Panc1 (cell line): Measurements from ENCODE around the gene SEMA4D.

ENCODE experiments used
- TF ChIP-seq, protein P1 (sequence below): fragments of 450-650 bp; IDR thresholded peaks from 2 replicates; pipeline ENCODE4 v1.5.1; 2017; ENCODE audit warnings: mild to moderate bottlenecking
- TF ChIP-seq, protein P2 (sequence below), 2 experiments: IDR thresholded peaks; 2 replicates each; pipeline ENCODE4 v1.6.1; 2011 to 2012; ENCODE audit warnings: low read depth in 2 of 2, control low read depth in 1 of 2, low read length in 1 of 2, mild to moderate bottlenecking in 1 of 2, moderate library complexity in 1 of 2; ENCODE audit not compliant: insufficient read depth in 1 of 2

DNA sequence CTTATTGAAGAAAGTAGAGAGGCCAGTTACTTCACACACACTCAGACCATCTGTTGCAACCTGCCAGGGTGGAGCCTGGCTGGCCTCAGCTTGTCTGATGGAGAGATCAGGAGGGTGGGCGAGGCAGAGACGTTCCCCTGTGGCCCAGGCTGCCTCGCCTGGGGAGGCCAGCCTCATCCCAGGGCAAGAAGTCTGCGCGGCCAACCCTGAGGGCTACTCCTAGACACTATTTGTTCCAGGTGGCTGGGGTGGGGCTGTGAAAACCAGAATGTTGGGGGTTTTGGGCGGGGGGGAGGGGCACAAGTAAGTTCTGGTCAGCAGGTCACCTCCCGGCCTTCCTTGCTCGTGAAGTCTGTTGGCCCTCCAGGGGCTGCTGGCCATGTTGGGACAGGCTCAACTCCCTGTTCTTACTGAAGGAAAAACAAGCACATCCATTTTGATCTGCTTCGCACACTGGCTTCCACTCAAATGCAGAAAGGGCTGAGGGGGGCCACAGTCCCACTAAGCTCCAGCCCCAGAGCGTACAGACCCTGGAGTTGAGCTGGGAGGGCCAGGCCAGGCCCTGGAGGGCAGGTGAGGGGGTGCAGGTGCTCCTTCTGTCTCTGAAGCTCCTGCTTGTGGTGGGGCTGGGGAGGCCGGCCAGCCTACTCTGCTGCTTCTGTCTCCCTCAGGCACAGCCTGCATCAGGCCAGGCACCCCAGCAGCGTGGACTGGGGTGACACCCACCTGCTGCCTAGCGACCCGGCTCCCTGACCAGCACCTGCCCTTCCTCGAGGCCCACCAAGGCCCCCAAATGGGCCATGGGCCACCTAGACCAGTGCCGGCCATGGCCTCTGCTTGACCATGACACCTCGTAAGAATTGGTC is 133.0 kb downstream of the SEMA4D start:
- TF ChIP-seq, protein P1, sequence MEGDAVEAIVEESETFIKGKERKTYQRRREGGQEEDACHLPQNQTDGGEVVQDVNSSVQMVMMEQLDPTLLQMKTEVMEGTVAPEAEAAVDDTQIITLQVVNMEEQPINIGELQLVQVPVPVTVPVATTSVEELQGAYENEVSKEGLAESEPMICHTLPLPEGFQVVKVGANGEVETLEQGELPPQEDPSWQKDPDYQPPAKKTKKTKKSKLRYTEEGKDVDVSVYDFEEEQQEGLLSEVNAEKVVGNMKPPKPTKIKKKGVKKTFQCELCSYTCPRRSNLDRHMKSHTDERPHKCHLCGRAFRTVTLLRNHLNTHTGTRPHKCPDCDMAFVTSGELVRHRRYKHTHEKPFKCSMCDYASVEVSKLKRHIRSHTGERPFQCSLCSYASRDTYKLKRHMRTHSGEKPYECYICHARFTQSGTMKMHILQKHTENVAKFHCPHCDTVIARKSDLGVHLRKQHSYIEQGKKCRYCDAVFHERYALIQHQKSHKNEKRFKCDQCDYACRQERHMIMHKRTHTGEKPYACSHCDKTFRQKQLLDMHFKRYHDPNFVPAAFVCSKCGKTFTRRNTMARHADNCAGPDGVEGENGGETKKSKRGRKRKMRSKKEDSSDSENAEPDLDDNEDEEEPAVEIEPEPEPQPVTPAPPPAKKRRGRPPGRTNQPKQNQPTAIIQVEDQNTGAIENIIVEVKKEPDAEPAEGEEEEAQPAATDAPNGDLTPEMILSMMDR = no peak
- TF ChIP-seq, protein P2, sequence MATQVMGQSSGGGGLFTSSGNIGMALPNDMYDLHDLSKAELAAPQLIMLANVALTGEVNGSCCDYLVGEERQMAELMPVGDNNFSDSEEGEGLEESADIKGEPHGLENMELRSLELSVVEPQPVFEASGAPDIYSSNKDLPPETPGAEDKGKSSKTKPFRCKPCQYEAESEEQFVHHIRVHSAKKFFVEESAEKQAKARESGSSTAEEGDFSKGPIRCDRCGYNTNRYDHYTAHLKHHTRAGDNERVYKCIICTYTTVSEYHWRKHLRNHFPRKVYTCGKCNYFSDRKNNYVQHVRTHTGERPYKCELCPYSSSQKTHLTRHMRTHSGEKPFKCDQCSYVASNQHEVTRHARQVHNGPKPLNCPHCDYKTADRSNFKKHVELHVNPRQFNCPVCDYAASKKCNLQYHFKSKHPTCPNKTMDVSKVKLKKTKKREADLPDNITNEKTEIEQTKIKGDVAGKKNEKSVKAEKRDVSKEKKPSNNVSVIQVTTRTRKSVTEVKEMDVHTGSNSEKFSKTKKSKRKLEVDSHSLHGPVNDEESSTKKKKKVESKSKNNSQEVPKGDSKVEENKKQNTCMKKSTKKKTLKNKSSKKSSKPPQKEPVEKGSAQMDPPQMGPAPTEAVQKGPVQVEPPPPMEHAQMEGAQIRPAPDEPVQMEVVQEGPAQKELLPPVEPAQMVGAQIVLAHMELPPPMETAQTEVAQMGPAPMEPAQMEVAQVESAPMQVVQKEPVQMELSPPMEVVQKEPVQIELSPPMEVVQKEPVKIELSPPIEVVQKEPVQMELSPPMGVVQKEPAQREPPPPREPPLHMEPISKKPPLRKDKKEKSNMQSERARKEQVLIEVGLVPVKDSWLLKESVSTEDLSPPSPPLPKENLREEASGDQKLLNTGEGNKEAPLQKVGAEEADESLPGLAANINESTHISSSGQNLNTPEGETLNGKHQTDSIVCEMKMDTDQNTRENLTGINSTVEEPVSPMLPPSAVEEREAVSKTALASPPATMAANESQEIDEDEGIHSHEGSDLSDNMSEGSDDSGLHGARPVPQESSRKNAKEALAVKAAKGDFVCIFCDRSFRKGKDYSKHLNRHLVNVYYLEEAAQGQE (IDR thresholded peaks at IDR 0.05; ENCODE audit: insufficient read depth in 1 of 2, low read depth in 2 of 2, low read length in 1 of 2) = no peak
